GM10266 (cell line): Measurements from ENCODE around the gene NREP.

Experiments
- DNase-seq: peaks from one replicate; pipeline ENCODE4 v3.0.0; 2012; ENCODE audit errors: extremely low spot score
- TF ChIP-seq, protein P1 (sequence below): IDR thresholded peaks from 2 replicates; pipeline ENCODE4 v1.5.1; 2012; ENCODE audit warnings: mild to moderate bottlenecking, low read depth; ENCODE audit not compliant: control insufficient read depth, insufficient read depth; ENCODE audit errors: missing control alignments

Gene NREP

GRCh38 chr5:111756581-111757354, at the start of gene NREP:
Gene NREP, minus strand, starts transcription at chr5:111757194. Its CDS starts 1,422 bp downstream, at chr5:111755772.
- TF ChIP-seq, protein P1, sequence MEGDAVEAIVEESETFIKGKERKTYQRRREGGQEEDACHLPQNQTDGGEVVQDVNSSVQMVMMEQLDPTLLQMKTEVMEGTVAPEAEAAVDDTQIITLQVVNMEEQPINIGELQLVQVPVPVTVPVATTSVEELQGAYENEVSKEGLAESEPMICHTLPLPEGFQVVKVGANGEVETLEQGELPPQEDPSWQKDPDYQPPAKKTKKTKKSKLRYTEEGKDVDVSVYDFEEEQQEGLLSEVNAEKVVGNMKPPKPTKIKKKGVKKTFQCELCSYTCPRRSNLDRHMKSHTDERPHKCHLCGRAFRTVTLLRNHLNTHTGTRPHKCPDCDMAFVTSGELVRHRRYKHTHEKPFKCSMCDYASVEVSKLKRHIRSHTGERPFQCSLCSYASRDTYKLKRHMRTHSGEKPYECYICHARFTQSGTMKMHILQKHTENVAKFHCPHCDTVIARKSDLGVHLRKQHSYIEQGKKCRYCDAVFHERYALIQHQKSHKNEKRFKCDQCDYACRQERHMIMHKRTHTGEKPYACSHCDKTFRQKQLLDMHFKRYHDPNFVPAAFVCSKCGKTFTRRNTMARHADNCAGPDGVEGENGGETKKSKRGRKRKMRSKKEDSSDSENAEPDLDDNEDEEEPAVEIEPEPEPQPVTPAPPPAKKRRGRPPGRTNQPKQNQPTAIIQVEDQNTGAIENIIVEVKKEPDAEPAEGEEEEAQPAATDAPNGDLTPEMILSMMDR: no peak
- peak; percentile 23 for DNase-seq

DNA sequence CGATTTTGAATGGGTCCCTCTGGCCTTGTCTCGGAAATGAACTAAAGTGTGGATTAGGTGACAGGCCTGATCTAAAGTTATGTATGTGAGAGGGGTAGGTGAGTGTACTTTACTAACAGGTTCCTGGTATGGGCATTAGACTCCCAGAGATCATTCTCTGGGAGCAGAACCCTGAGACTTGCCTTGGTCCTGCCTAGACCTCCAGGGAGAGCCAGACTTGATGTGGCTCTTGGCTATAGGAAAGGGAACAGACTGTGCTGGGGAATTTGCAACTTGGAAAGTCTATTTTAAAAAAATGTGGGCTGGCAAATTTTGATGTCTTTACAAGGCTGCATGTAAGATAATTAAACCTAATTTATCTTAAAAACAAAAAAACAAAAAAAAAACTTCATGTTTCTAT, 49.8 kb upstream of the NREP start:
- DNase-seq: no peak
- TF ChIP-seq, protein P1: no peak

- no peak for DNase-seq
- TF ChIP-seq, protein P1: no peak
Measured at GRCh38 chr5:111806156-111806555, 49.2 kb upstream of the NREP start.

- no peak for DNase-seq
- TF ChIP-seq, protein P1: no peak
Measured at GRCh38 chr5:111805071-111805470, 48.1 kb upstream of the NREP start.

- TF ChIP-seq, protein P1: no peak
- DNase-seq: no peak
Measured at GRCh38 chr5:111800351-111800750, 43.4 kb upstream of the NREP start.

GRCh38 chr5:111795142-111795541, 38.1 kb upstream of the NREP start:
- TF ChIP-seq, protein P1: no peak

GRCh38 chr5:111792471-111793058, 35.6 kb upstream of the NREP start:
- TF ChIP-seq, protein P1: no peak
- DNase-seq: no peak

More at GRCh38 chr5:111795142-111795541, 38.1 kb upstream of the NREP start:
- no peak for DNase-seq
